Activated CD4-positive, alpha-beta T cell treated with anti-CD3 and anti-CD28 coated beads for 36 hours (primary cell): ENCODE data around the gene MOGAT3. TPM values are rescaled to one million over a fixed set of nuclear protein-coding genes. Genes with fewer than 3 reads are reported as not detected.

Experiments used
- ATAC-seq: fragments of 200-7000 bp; cut with Tn5 transposase; one replicate; pipeline ENCODE4 v1.10.0; 2021; ENCODE audit warnings: mild to moderate bottlenecking, moderate library complexity
- CTCF ChIA-PET: fragments of 350-600 bp; sonication (Branson Sonifier 250); formaldehyde crosslinking; loops from one replicate; lab custom pipeline; 2021; ENCODE audit warnings: antibody characterized with exemption; lab: Charles Lee
- POLR2A ChIA-PET: fragments of 350-600 bp; sonication (Branson Sonifier 250); formaldehyde crosslinking; loops from one replicate; lab custom pipeline; 2021; ENCODE audit warnings: antibody characterized with exemption, inconsistent platforms; lab: Charles Lee
- DNase-seq: peaks from one replicate; pipeline ENCODE4 v3.0.0-alpha.2; 2020
- H3K27ac Mint-ChIP-seq: one replicate; pipeline ENCODE4 v1.8.0; 2021; ENCODE audit warnings: mixed read lengths
- H3K27me3 Mint-ChIP-seq: one replicate; pipeline ENCODE4 v1.8.0; 2021; ENCODE audit warnings: mixed read lengths
- H3K36me3 Mint-ChIP-seq: one replicate; pipeline ENCODE4 v1.8.0; 2021; ENCODE audit warnings: low read depth, mixed read lengths
- H3K4me1 Mint-ChIP-seq: one replicate; pipeline ENCODE4 v1.8.0; 2021; ENCODE audit warnings: mixed read lengths
- H3K4me3 Mint-ChIP-seq: one replicate; pipeline ENCODE4 v1.8.0; 2021; ENCODE audit warnings: mild to moderate bottlenecking, moderate library complexity, mixed read lengths
- H3K9me3 Mint-ChIP-seq: one replicate; pipeline ENCODE4 v1.8.0; 2021; ENCODE audit warnings: low read depth, mixed read lengths
- intact Hi-C, 2 experiments: fragments of 100-400 bp; cut with DNase I in 1 of 2; cut with micrococcal nuclease in 1 of 2; formaldehyde crosslinking; loops; one replicate each; pipeline versions ENCODE4 v1.14.2 to v1.15.1; 2022 to 2024; cut with DNase I, micrococcal nuclease
- total RNA-seq, 2 experiments: library from RNA; stranded (reverse); gene quantifications; one replicate each; pipeline ENCODE4 v1.2.3, GENCODE V29; 2021

The MOGAT3 gene
- total RNA-seq, 2 experiments from 2014 or later = not detected

GRCh38 chr7:101180130-101180755 is 20.6 kb downstream of the MOGAT3 start, which contains the start of gene NAT16:
NAT16 (minus strand) TSS chr7:101180293; CDS start chr7:101174807, 5,486 bp downstream.
- Mint-ChIP-seq H3K4me3 (peak within 1 kb of the TSS; percentile 33), H3K36me3 (no peaks in the 10 kb centered on the region), H3K9me3 (no peaks in the 10 kb centered on the region), H3K4me1 (peaks cover 7% of the 10 kb centered on the region), H3K27ac (no peak within 1 kb of the TSS), H3K27me3 (peaks cover 55% of the 10 kb centered on the region)
- ChIA-PET CTCF (interaction anchor here (0.6 to 1.1 kb wide), 2 partner anchors 36 to 455 kb away, joined by 3 to 4 read pairs; no protein-coding TSS in a partner anchor), POLR2A (no interaction called here)
- no peak for ATAC-seq
- DNase-seq = no peak
- intact Hi-C loops = no loop called here

- ChIA-PET POLR2A (no interaction called here), CTCF (interaction anchor here (0.6 kb wide), 1 partner anchor 455 kb away, joined by 3 read pairs; no protein-coding TSS in a partner anchor)
- Mint-ChIP-seq H3K4me3 (no peak overlapping the region), H3K27ac (no peak overlapping the region), H3K4me1 (peaks cover 7% of the 10 kb centered on the region), H3K36me3 (no peaks in the 10 kb centered on the region), H3K9me3 (no peaks in the 10 kb centered on the region), H3K27me3 (peaks cover 57% of the 10 kb centered on the region)
- ATAC-seq (no peak), DNase-seq (no peak)
- intact Hi-C loops = no loop called here
Observed at GRCh38 chr7:101179713-101180112, 21.1 kb downstream of the MOGAT3 start.

GRCh38 chr7:101179117-101179516 is 21.7 kb downstream of the MOGAT3 start:
- CTCF ChIA-PET = no interaction called here
- no peak for ATAC-seq
- POLR2A ChIA-PET = no interaction called here
- intact Hi-C loops = no loop called here
- Mint-ChIP-seq H3K4me3 (peak overlapping the region; percentile 33), H3K27ac (no peak overlapping the region), H3K4me1 (peaks cover 12% of the 10 kb centered on the region), H3K36me3 (no peaks in the 10 kb centered on the region), H3K27me3 (peaks cover 62% of the 10 kb centered on the region), H3K9me3 (no peaks in the 10 kb centered on the region)
- DNase-seq = no peak

GRCh38 chr7:101177644-101178043 is 23.2 kb downstream of the MOGAT3 start:
- Mint-ChIP-seq H3K27me3 (peaks cover 72% of the 10 kb centered on the region), H3K9me3 (no peaks in the 10 kb centered on the region), H3K4me3 (no peak overlapping the region), H3K36me3 (no peaks in the 10 kb centered on the region), H3K4me1 (peaks cover 25% of the 10 kb centered on the region), H3K27ac (no peak overlapping the region)
- ATAC-seq (no peak), DNase-seq (no peak)
- POLR2A ChIA-PET = no interaction called here
- CTCF ChIA-PET = interaction anchor here (1.5 to 2.0 kb wide), 2 partner anchors 9 to 15 kb away, joined by 5 to 8 read pairs; no protein-coding TSS in a partner anchor
- intact Hi-C loops = no loop called here

- no peak for ATAC-seq
- POLR2A ChIA-PET = no interaction called here
- Mint-ChIP-seq H3K27ac (no peak overlapping the region), H3K27me3 (peaks cover 73% of the 10 kb centered on the region), H3K4me1 (peaks cover 40% of the 10 kb centered on the region), H3K36me3 (no peaks in the 10 kb centered on the region), H3K9me3 (no peaks in the 10 kb centered on the region), H3K4me3 (no peak overlapping the region)
- intact Hi-C loops = no loop called here
- DNase-seq = no peak
- CTCF ChIA-PET = interaction anchor here (1.9 to 3.6 kb wide), 2 partner anchors 17 to 32 kb away, joined by 17 to 22 read pairs; no protein-coding TSS in a partner anchor
Observed at GRCh38 chr7:101175664-101176063, 25.2 kb downstream of the MOGAT3 start.

- ATAC-seq = peak; percentile 9
- CTCF ChIA-PET = interaction anchor here (0.8 to 3.6 kb wide), 7 partner anchors 9 to 109 kb away, joined by 3 to 22 read pairs (median 4); partner anchors contain the start of gene VGF
- no peaks in the 10 kb centered on the region for H3K9me3 Mint-ChIP-seq
- peak overlapping the region; percentile 41 for H3K4me3 Mint-ChIP-seq
- no peak for DNase-seq
- H3K4me1 Mint-ChIP-seq = peaks cover 49% of the 10 kb centered on the region
- intact Hi-C loops = loop anchor here in 1 of 2 experiments (1.0 kb wide), 1 partner anchor 20 kb away; the partner anchor contains the start of gene AP1S1
- H3K36me3 Mint-ChIP-seq = no peaks in the 10 kb centered on the region
- peaks cover 77% of the 10 kb centered on the region for H3K27me3 Mint-ChIP-seq
- POLR2A ChIA-PET = interaction anchor here (1.0 to 1.6 kb wide), 3 partner anchors 9 to 89 kb away, joined by 3 to 5 read pairs (median 4); partner anchors contain the start of genes TRIM56 and VGF
- H3K27ac Mint-ChIP-seq = no peak overlapping the region
Observed at GRCh38 chr7:101174322-101174854, 26.4 kb downstream of the MOGAT3 start.

GRCh38 chr7:101173752-101174244 is 27.0 kb downstream of the MOGAT3 start:
- Mint-ChIP-seq H3K4me1 (peaks cover 50% of the 10 kb centered on the region), H3K36me3 (no peaks in the 10 kb centered on the region), H3K27ac (no peak overlapping the region), H3K9me3 (no peaks in the 10 kb centered on the region), H3K27me3 (peaks cover 78% of the 10 kb centered on the region), H3K4me3 (peak overlapping the region; percentile 41)
- CTCF ChIA-PET = interaction anchor here (0.5 to 3.6 kb wide), 8 partner anchors 8 to 109 kb away, joined by 3 to 22 read pairs (median 4); partner anchors contain the start of gene VGF
- intact Hi-C loops = loop anchor here in 1 of 2 experiments (1.0 kb wide), 1 partner anchor 19 kb away; the partner anchor contains the start of gene AP1S1
- POLR2A ChIA-PET = interaction anchor here (1.0 to 1.6 kb wide), 3 partner anchors 8 to 89 kb away, joined by 3 to 5 read pairs (median 4); partner anchors contain the start of genes TRIM56 and VGF
- DNase-seq = peak; percentile 85
- peak; percentile 86 for ATAC-seq

GRCh38 chr7:101172854-101173751 is 27.7 kb downstream of the MOGAT3 start:
- Mint-ChIP-seq H3K9me3 (no peaks in the 10 kb centered on the region), H3K4me3 (no peak overlapping the region), H3K27ac (no peak overlapping the region), H3K27me3 (peaks cover 81% of the 10 kb centered on the region), H3K4me1 (peaks cover 55% of the 10 kb centered on the region), H3K36me3 (no peaks in the 10 kb centered on the region)
- DNase-seq (peak; percentile 65), ATAC-seq (peak; percentile 30)
- CTCF ChIA-PET = interaction anchor here (0.5 to 3.6 kb wide), 7 partner anchors 8 to 110 kb away, joined by 3 to 22 read pairs (median 4); partner anchors contain the start of gene VGF
- intact Hi-C loops = no loop called here
- POLR2A ChIA-PET = interaction anchor here (1.0 to 1.6 kb wide), 3 partner anchors 8 to 88 kb away, joined by 3 to 5 read pairs (median 4); partner anchors contain the start of genes TRIM56 and VGF

GRCh38 chr7:101172005-101172853 is 28.6 kb downstream of the MOGAT3 start:
- intact Hi-C loops = no loop called here

GRCh38 chr7:101171442-101171837 is 29.4 kb downstream of the MOGAT3 start:
- ATAC-seq (no peak), DNase-seq (no peak)
- H3K9me3 Mint-ChIP-seq = no peaks in the 10 kb centered on the region
- no peaks in the 10 kb centered on the region for H3K36me3 Mint-ChIP-seq
- H3K4me3 Mint-ChIP-seq = no peak overlapping the region
- peaks cover 67% of the 10 kb centered on the region for H3K4me1 Mint-ChIP-seq
- H3K27ac Mint-ChIP-seq = no peak overlapping the region
- ChIA-PET CTCF (interaction anchor here (0.8 to 3.4 kb wide), 11 partner anchors 12 to 113 kb away, joined by 3 to 19 read pairs (median 4); partner anchors contain the start of gene ZNHIT1), POLR2A (interaction anchor here (0.5 kb wide), 1 partner anchor 63 kb away, joined by 4 read pairs; no protein-coding TSS in a partner anchor)
- peaks cover 79% of the 10 kb centered on the region for H3K27me3 Mint-ChIP-seq
- intact Hi-C loops = no loop called here

More at GRCh38 chr7:101172005-101172853, 28.6 kb downstream of the MOGAT3 start:
- ATAC-seq (no peak), DNase-seq (peak; percentile 49)
- ChIA-PET CTCF (interaction anchor here (0.6 to 3.6 kb wide), 9 partner anchors 13 to 225 kb away, joined by 3 to 22 read pairs (median 5); partner anchors contain the start of gene ZNHIT1), POLR2A (no interaction called here)
- H3K27me3 Mint-ChIP-seq = peaks cover 80% of the 10 kb centered on the region
- H3K9me3 Mint-ChIP-seq = no peaks in the 10 kb centered on the region
- H3K36me3 Mint-ChIP-seq = no peaks in the 10 kb centered on the region
- H3K27ac Mint-ChIP-seq = no peak overlapping the region
- peaks cover 61% of the 10 kb centered on the region for H3K4me1 Mint-ChIP-seq
- no peak overlapping the region for H3K4me3 Mint-ChIP-seq
